ENCODE results near the gene KCNIP4.
"Not testable (repeated sequence)": the region's sequence is repeated elsewhere in the genome, so short reads cannot be mapped to it uniquely, and the experiment has no call there.

KCNIP4 gene

DNA sequence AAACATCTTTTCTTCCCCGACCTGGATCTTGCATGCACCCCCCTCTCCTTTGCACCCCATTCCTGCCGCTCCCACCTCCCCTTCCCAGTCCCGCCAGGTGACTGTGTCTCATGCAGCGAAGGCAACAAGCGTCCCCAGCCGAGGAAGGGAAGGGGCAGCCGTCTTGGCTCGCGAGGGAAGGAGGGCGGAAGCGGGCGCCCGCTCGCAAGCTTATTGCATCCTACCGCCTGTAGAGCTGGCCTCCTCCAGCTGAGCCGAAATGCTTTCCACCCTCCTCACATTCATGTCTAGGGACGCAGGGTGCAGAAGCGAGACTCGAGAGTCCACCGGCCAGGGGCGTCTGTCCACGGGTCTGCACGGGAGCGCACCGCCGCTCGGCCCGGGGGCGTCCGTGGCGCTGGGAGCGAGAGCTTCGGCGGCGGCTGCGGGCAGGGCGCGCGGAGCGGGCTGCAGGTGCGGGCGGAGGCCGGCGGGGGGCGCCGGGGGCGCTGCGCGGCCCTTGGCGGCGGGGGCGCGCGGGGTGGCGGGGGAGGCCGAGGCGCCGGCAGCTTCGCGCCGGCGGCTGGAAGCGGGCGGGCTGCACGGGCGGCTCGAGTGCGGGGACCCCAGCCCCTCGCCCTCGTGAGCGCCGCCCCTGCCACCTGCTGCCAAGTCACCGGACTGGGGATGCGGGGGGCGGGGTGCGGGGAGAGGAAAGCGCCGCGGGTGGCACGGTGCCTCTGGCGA is at the start of gene KCNIP4:
Gene KCNIP4, minus strand, starts transcription at position 426 of the 726 bp plus-strand sequence.
- DNase-seq (ENCODE audit: extremely low spot score, insufficient read length, low read depth) (no peak), FAIRE-seq (no peak)

DNA sequence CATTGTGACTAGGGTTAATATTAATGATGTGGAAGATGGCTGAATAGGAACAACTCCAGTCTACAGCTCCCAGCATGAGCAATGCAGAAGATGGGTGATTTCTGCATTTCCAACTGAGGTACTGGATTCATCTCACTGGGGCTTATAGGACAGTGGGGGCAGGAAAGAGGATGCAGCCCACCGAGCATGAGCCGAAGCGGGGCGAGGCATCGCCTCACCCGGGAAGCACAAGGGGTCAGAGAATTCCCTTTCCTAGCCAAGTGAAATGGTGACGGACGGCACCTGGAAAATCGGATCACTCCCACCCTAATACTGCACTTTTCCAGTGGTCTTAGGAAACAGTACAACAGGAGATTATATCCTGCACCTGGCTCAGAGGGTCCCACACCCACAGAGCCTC is 48.0 kb upstream of the KCNIP4 start:
- not testable (repeated sequence) for DNase-seq (ENCODE audit: extremely low spot score, insufficient read length, low read depth); FAIRE-seq

DNA sequence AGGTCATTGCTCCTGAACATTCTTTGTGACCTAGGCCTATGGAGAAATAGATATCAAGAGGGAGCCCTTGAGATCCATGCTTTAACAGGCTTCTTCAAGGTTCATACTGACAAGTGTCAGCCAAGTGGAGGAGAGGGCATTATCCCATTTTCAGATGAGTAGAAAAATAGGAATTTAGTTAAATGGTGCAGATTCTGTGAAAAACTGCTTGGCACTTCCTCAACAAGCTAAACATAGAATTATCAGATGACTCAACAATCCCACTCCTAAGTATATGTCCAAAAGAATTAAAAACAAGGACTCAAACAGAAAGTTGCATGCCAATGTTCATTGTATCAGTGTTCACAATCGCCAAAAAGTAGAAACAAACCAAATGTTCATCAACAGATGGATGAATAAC is 43.8 kb upstream of the KCNIP4 start:
- DNase-seq (ENCODE audit: extremely low spot score, insufficient read length, low read depth) (no peak), FAIRE-seq (no peak)

DNA sequence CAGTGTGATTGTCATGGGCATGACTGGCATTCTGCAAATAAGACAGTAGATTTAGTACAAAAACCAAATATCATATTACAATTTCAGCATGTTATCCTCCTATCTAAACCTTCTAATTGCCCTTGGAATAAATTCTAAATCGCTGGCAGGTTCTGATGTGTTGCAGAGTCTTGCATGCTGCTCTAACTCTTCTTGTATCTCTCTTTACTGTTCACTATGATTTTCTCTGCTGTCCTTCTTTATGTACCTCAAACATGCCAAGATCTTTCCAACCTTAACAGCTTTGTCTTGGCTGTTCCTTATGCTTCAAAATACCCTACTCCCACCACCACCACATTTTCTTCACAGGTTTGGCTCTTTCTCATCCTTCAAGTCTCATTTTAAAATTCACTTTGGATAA is 43.0 kb upstream of the KCNIP4 start:
- no peak for FAIRE-seq
- DNase-seq (ENCODE audit: extremely low spot score, insufficient read length, low read depth), result no peak

DNA sequence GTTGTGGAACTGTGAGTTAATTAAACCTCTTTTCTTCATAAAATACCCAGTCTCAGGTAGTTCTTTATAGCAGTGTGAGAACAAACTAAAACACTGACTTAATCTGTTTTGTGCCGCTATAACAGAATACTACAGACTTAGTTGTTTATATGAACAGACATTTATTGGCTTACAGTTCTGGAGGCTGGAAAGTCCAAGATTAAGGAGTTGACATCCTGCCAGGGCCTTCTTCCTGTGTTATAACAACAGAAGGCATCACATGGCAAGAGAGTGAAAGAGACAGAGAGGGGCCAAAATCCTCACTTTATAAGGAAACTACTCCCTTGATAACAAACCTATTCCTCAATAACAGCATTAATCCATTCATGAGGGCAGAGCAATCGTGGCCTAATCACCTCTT is 42.5 kb upstream of the KCNIP4 start:
- FAIRE-seq (no peak), DNase-seq (ENCODE audit: extremely low spot score, insufficient read length, low read depth) (no peak)

- DNase-seq (ENCODE audit: extremely low spot score, insufficient read length, low read depth), result no peak
- FAIRE-seq, result no peak
Observed at GRCh38 chr4:21989351-21989750, 40.8 kb upstream of the KCNIP4 start.

- FAIRE-seq, result no peak
Observed at GRCh38 chr4:21986307-21986706, 37.7 kb upstream of the KCNIP4 start.

DNA sequence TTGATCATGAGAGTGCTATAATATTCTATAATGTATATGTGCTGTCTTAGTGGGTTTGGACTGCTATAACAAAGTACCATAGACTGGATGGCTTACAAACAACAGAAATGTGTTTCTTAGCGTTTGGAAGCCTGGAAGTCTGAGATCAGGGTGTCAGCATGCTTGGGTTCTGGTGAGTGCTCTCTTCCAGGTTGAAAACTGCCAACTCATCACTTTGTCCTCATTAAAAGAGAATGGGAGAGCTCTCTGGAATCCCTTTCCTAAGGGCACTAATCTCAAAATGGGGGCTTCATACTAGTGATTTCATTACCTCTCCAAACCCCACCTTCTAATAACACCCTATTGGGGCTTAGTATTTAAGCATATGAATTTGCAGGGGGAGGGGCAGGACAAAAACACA is 33.5 kb upstream of the KCNIP4 start:
- FAIRE-seq (no peak), DNase-seq (ENCODE audit: extremely low spot score, insufficient read length, low read depth) (no peak)

More at GRCh38 chr4:21986307-21986706, 37.7 kb upstream of the KCNIP4 start:
- DNase-seq (ENCODE audit: extremely low spot score, insufficient read length, low read depth), result no peak

- FAIRE-seq (no peak), DNase-seq (ENCODE audit: extremely low spot score, insufficient read length, low read depth) (no peak)
Observed at GRCh38 chr4:21979196-21979595, 30.6 kb upstream of the KCNIP4 start.

DNA sequence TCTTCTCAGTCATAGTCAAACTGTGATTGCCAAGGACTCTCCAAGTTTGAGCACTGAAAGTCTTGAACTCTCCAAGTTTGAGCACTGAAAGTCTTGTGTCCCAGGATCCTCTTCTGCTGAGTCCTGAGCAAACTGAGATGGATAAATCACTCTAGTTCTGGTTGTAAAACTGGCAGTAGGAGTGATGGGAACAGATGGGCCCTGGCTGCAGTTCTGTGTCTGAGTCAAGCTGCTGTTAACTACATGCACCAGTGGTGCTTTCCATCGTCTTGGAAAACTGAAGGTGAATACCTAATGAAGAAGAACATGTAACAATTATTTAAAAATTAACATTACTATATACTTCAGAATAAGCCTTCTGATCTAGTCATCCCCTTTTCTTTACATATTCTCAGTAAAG is 27.6 kb upstream of the KCNIP4 start:
- FAIRE-seq (no peak), DNase-seq (ENCODE audit: extremely low spot score, insufficient read length, low read depth) (no peak)

DNA sequence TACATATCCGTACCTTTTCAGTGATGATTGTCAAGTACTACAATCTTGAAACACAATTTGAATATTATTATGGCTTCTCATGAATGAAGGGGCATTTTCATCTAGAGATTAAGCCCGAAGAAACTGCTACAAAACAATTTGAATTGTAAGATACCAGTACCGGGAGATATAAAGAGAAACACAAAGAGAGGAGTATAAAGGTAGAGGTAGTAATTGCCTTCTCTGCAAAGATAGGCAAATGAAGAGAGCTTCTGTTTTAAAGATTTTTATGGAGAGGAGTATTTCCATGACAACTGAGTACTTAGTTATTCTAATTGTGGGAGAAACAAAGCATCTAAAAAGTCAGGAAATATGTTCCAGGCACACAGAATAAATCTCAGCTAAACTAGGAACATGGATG is 25.3 kb upstream of the KCNIP4 start:
- FAIRE-seq, result no peak
- no peak for DNase-seq (ENCODE audit: extremely low spot score, insufficient read length, low read depth)

DNA sequence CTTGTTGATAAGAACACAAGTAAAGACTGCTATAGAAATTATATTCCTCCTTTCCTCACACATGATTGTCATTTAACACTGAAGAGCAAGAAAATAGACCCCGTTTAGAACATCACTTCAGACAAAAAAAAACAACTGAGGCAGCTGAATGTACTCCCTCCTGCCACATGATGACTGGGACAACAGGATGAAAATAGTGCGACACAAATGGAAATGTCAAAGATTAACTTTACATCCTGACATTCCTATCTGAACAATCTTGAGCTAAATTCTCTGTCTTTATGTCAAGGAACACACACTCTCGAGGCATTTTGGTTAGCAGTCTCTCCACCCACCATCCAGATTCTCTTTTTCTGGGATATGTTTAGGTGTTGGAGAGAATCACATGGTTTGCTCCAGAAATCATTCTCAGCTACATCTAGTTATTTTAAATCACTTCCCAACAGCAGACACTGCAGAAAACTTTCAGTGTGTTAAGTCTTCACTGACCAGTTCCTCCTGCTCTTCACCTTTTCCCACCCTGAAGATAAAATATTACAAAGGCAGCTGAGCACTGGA is 16.3 kb upstream of the KCNIP4 start:
- FAIRE-seq (no peak), DNase-seq (ENCODE audit: extremely low spot score, insufficient read length, low read depth) (no peak)

DNA sequence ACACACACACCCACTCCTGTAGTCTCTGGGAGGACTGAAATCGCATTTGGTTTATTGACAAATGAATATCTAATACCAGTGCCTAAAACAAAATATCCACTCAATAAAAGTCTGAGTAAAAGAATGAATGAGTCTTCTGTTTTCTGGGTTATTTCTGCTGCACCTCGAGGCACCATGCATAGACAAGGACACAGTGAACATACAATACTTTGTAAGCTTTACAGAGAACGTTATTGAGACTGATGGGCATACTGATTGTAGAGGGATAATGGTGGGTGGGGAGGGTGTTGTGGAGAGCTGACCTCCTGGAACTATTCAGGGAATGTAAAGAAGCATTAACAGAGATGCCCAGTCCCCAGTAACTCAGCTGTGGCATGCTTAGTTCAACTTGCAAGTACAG is 14.1 kb upstream of the KCNIP4 start:
- no peak for DNase-seq (ENCODE audit: extremely low spot score, insufficient read length, low read depth)
- no peak for FAIRE-seq

GRCh38 chr4:21960793-21961192 is 12.2 kb upstream of the KCNIP4 start:
- FAIRE-seq (no peak), DNase-seq (ENCODE audit: extremely low spot score, insufficient read length, low read depth) (no peak)

- no peak for DNase-seq (ENCODE audit: extremely low spot score, insufficient read length, low read depth)
- FAIRE-seq, result no peak
Observed at GRCh38 chr4:21954916-21955315, 6.3 kb upstream of the KCNIP4 start.

DNA sequence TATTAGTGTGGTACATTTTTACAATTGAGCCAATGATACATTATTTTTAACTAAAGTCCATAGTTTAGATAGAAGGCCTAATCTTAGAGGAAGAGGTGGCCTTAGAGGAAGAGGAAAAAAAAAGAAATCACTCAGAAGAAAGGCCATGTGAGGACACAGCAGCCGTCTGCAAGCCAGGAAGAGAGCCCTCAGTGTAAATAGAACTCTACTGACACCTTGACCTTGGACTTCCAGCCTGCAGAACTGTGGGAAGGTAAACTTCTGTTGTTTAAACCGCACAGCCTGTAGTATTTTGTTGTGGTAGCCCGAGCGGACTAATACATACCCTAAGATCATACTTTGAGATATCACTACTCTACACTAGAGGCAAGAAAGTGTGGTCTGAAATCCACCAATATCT is 5.1 kb upstream of the KCNIP4 start:
- DNase-seq (ENCODE audit: extremely low spot score, insufficient read length, low read depth) (no peak), FAIRE-seq (no peak)

DNA sequence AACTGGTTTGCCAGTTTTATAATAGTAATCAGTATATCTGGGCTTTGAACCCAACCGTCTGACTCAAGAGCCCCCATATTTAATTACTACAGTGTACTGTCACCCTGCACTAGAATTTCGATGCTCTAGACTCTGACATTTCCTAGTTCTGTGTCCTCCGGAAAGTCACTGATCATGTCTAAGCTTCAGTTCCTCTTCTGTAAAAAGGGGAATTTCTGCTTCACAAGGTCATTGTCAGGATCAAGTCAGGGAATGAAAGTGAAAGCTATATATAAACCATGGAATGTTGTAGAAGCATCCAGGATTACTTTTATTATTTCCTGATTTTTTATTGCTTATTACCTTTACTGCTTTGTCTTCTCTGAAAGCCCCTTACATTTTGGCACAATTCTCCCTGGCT is 4.0 kb upstream of the KCNIP4 start:
- no peak for FAIRE-seq

GRCh38 chr4:21949073-21949457 is 493 bp upstream of the KCNIP4 start:
- no peak for DNase-seq (ENCODE audit: extremely low spot score, insufficient read length, low read depth)
- no peak for FAIRE-seq

More for the DNA sequence above, 4.0 kb upstream of the KCNIP4 start:
- DNase-seq (ENCODE audit: extremely low spot score, insufficient read length, low read depth), result no peak

DNA sequence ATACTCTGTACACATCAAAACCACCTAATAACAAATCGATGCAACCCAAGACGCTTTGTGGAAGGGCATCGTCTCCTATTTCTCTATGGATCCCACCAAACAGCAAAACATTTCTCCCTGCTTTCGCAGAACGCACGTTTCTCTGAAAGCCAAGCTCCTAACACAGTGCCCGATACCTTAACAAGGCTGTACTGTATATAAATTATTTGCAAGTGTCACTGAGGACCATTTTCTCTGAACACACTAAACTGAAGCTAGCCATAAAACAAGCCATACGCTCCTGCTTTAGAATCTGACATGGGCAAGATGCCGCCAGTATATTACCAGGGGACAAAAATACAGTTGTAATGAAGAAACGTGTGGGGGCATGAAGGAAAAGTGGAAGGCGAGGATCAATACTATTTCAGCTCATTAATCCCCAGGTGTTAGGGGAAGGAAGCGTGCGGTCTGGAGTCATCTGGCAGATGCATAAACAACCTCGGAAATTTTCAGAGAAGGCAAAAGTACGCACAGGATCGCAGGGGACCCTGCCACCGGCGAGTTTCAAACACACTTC is 703 bp downstream of the KCNIP4 start:
- no peak for DNase-seq (ENCODE audit: extremely low spot score, insufficient read length, low read depth)
- FAIRE-seq, result no peak

DNA sequence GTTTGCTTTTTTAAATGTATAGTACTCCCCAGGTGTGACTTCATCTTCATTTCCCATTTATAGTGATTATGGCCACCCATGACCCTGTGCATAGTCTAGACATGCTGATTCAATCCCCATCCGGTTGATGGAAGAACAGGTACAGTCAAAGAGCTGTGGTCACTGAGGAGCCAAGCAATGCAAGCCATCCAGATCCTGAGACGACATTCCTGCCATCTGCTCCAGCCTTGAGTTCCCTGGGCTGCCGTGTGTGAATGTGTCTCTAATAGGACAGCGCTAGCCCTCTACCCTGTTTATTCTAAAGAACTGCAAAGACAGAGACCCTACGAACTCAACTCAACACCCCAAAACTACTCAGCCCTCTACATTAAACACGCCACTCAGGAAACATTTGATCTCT is 1.7 kb downstream of the KCNIP4 start:
- DNase-seq (ENCODE audit: extremely low spot score, insufficient read length, low read depth) (no peak), FAIRE-seq (no peak)

- FAIRE-seq, result no peak
- no peak for DNase-seq (ENCODE audit: extremely low spot score, insufficient read length, low read depth)
Observed at GRCh38 chr4:21921526-21922180, 26.9 kb downstream of the KCNIP4 start.
